ENCODE results near the gene SNX17. TPM values are rescaled to one million over a fixed set of nuclear protein-coding genes. Genes with fewer than 3 reads are reported as not detected.

Gene SNX17
- total and polyA plus RNA-seq, 2 experiments from 2014 or later = 91.9 to 135 TPM

- peak; percentile 98 to 99 for DNase-seq (ENCODE audit: low read depth in 1 of 2, low spot score in 1 of 2)
- no peak for TF ChIP-seq CTCF (IDR thresholded peaks at IDR 0.05; ENCODE audit: low read depth, low read length)
- H3K4me3 ChIP-seq = peak within 1 kb of the TSS; percentile 68
- H3K27me3 ChIP-seq = no peaks in the 10 kb centered on the region
- no peaks in the 10 kb centered on the region for H3K36me3 ChIP-seq
- no peaks in the 10 kb centered on the region for H3K4me1 ChIP-seq (ENCODE audit: low read depth)
- no peaks in the 10 kb centered on the region for H3K9me3 ChIP-seq (ENCODE audit: low read depth)
- H3K27ac ChIP-seq = peak within 1 kb of the TSS; percentile 96
These were observed 13.8 kb upstream of the SNX17 start, which contains the start of gene GTF3C2 for GRCh38 chr2:27356382-27357181. Gene GTF3C2 (minus strand): TSS chr2:27356764. CDS start chr2:27343554, 13,210 bp downstream.

GRCh38 chr2:27362678-27363420, 7.6 kb upstream of the SNX17 start:
- H3K4me3 ChIP-seq = no peak overlapping the region
- no peaks in the 10 kb centered on the region for H3K4me1 ChIP-seq (ENCODE audit: low read depth)
- H3K36me3 ChIP-seq = peaks cover 26% of the 10 kb centered on the region
- no peaks in the 10 kb centered on the region for H3K9me3 ChIP-seq (ENCODE audit: low read depth)
- H3K27me3 ChIP-seq = no peaks in the 10 kb centered on the region
- TF ChIP-seq CTCF (IDR thresholded peaks at IDR 0.05; ENCODE audit: low read depth, low read length) = no peak
- DNase-seq (ENCODE audit: low read depth in 1 of 2, low spot score in 1 of 2) = no peak
- H3K27ac ChIP-seq = no peak overlapping the region

DNA sequence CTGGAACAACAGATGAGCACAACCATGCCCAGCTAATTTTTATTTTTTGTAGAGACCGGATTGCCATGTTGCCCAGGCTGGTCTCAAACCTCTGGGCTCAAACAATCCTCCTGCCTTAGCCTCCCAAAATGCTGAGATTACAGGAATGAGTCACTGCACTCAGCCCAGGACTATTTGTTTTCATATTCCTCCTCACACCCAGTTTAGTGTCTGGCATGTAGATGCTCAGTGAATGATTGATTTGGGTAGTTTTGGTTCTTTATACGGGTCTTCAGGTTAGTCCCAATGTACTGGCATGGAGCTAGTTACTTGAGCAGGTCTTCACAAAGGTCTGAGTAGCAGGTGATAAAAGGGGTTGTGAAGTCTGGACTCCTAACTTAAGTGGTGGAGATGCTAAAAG, 6.5 kb upstream of the SNX17 start:
- H3K4me1 ChIP-seq (ENCODE audit: low read depth) = no peaks in the 10 kb centered on the region
- H3K36me3 ChIP-seq = peaks cover 32% of the 10 kb centered on the region
- H3K27ac ChIP-seq = no peak overlapping the region
- DNase-seq (ENCODE audit: low read depth in 1 of 2, low spot score in 1 of 2) = no peak
- no peak for TF ChIP-seq CTCF (IDR thresholded peaks at IDR 0.05; ENCODE audit: low read depth, low read length)
- no peaks in the 10 kb centered on the region for H3K9me3 ChIP-seq (ENCODE audit: low read depth)
- H3K4me3 ChIP-seq = no peak overlapping the region
- H3K27me3 ChIP-seq = no peaks in the 10 kb centered on the region

- TF ChIP-seq CTCF (IDR thresholded peaks at IDR 0.05; ENCODE audit: low read depth, low read length) = no peak
- DNase-seq (ENCODE audit: low read depth in 1 of 2, low spot score in 1 of 2) = peak in 1 of 2 donors; percentile 73
- H3K27ac ChIP-seq = peak overlapping the region; percentile 80
- peaks cover 11% of the 10 kb centered on the region for H3K4me1 ChIP-seq (ENCODE audit: low read depth)
- H3K9me3 ChIP-seq (ENCODE audit: low read depth) = no peaks in the 10 kb centered on the region
- peak overlapping the region; percentile 89 for H3K4me3 ChIP-seq
- peaks cover 44% of the 10 kb centered on the region for H3K36me3 ChIP-seq
- no peaks in the 10 kb centered on the region for H3K27me3 ChIP-seq
These were observed 868 bp upstream of the SNX17 start for GRCh38 chr2:27369471-27370025.

GRCh38 chr2:27370816-27371620, 602 bp downstream of the SNX17 start:
- peak; percentile 14 to 81 for DNase-seq (ENCODE audit: low read depth in 1 of 2, low spot score in 1 of 2)
- H3K4me1 ChIP-seq (ENCODE audit: low read depth) = peaks cover 11% of the 10 kb centered on the region
- TF ChIP-seq CTCF (IDR thresholded peaks at IDR 0.05; ENCODE audit: low read depth, low read length) = no peak
- no peaks in the 10 kb centered on the region for H3K27me3 ChIP-seq
- H3K27ac ChIP-seq = peak overlapping the region; percentile 93
- H3K36me3 ChIP-seq = peaks cover 49% of the 10 kb centered on the region
- no peaks in the 10 kb centered on the region for H3K9me3 ChIP-seq (ENCODE audit: low read depth)
- H3K4me3 ChIP-seq = peak overlapping the region; percentile 89
